ENCODE measurements around the gene CFAP54. TPM values are rescaled to one million over a fixed set of nuclear protein-coding genes. Genes with fewer than 3 reads are reported as not detected.

CFAP54 gene
- total RNA-seq, 2 donors from 2014 or later, result 0.28 TPM; not detected in 1

DNA sequence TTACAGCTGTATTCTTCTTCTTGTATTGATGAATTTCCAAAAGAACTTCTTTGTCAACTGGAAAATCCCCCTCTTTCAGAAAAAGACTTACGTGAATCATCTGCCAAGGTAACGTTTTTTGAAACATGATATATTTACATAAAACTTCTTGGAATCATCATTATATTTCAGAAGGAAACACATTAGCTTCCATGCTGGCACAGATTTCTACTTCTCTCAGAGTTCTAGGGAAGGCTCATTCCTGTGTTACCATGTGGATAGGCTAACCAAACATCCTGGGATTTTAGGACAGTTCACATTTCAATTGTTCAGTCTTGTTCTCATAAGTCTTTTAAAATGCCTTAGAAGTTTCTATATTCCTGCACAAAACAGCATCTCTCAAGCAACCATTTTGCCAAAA, 297.4 kb downstream of the CFAP54 start:
- DNase-seq (ENCODE audit: low spot score), result no peak
- Histone ChIP-seq H3K36me3 (no peaks in the 10 kb centered on the region), H3K4me3 (no peak overlapping the region), H3K27me3 (no peaks in the 10 kb centered on the region), H3K9me3 (no peaks in the 10 kb centered on the region), H3K27ac (no peak overlapping the region), H3K4me1 (no peaks in the 10 kb centered on the region)
- TF ChIP-seq, protein P1, sequence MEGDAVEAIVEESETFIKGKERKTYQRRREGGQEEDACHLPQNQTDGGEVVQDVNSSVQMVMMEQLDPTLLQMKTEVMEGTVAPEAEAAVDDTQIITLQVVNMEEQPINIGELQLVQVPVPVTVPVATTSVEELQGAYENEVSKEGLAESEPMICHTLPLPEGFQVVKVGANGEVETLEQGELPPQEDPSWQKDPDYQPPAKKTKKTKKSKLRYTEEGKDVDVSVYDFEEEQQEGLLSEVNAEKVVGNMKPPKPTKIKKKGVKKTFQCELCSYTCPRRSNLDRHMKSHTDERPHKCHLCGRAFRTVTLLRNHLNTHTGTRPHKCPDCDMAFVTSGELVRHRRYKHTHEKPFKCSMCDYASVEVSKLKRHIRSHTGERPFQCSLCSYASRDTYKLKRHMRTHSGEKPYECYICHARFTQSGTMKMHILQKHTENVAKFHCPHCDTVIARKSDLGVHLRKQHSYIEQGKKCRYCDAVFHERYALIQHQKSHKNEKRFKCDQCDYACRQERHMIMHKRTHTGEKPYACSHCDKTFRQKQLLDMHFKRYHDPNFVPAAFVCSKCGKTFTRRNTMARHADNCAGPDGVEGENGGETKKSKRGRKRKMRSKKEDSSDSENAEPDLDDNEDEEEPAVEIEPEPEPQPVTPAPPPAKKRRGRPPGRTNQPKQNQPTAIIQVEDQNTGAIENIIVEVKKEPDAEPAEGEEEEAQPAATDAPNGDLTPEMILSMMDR (IDR thresholded peaks at IDR 0.05), result no peak

DNA sequence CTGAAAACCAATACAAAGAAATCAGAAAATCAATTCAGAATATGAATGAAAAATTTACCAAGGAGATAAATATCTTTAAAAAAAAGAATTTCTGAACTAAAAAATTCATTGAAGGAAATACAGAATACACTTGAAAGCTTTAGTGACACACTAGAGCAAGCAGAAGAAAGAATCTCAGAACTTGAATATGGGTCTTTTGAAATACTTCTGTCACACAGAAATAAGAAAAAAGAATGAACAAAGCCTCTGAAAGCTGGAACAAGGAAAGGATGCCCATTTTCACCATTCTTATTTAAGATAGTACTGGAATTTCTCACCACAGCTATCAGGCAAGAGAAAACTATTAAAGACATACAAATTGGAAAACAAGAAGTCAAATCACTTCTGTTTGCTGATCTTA, 314.6 kb downstream of the CFAP54 start:
- Histone ChIP-seq H3K27me3 (no peaks in the 10 kb centered on the region), H3K36me3 (no peaks in the 10 kb centered on the region), H3K9me3 (peaks cover 0 to 22% of the 10 kb centered on the region in 2 donors), H3K4me3 (no peak overlapping the region), H3K4me1 (no peaks in the 10 kb centered on the region), H3K27ac (no peak overlapping the region)
- no peak for DNase-seq (ENCODE audit: low spot score)
- TF ChIP-seq, protein P1 (IDR thresholded peaks at IDR 0.05), result no peak

DNA sequence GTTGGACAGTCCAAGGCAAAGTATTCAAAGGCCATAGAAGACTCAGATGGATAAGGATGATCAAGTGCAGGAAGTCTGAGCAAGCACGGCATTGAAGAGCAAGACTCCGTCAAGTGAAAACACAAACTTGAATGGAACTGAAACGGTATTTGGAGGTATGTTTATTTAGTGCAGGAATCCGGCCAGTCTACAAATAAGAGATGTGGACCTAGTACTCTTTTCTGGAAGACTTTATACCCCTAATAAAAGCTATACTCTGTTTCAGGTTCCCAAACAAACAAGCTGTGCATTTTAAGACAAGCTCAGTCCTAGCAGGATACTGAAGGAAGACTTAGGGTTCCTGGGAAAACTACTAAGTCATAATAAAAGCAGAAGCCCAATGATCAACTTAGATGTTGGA, 316.9 kb downstream of the CFAP54 start:
- Histone ChIP-seq H3K4me1 (no peaks in the 10 kb centered on the region), H3K27ac (no peak overlapping the region), H3K27me3 (no peaks in the 10 kb centered on the region), H3K36me3 (no peaks in the 10 kb centered on the region), H3K9me3 (peaks cover 0 to 22% of the 10 kb centered on the region in 2 donors), H3K4me3 (no peak overlapping the region)
- no peak for DNase-seq (ENCODE audit: low spot score)
- TF ChIP-seq, protein P1 (IDR thresholded peaks at IDR 0.05), result no peak

DNA sequence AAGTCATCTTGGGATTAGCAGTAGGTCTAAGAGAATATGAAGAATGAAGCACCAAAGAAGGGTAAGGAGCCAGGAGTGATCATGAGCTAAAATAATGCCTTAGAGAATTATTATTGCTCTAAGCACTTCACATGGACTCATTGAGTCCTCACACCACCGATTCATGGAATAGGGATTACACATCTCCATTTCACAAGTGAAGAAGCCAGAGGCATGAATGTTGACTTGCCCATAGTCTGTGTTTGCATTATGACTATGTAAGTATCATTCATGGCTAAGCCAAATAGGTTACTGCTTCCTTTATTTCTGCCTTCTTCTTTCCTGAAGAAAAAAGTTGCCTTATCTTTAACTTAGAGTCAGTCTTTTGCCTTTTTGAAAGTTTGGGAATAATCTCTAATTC, 318.4 kb downstream of the CFAP54 start:
- no peak overlapping the region for H3K4me3 ChIP-seq
- no peaks in the 10 kb centered on the region for H3K27me3 ChIP-seq
- H3K36me3 ChIP-seq, result no peaks in the 10 kb centered on the region
- no peak overlapping the region for H3K27ac ChIP-seq
- no peaks in the 10 kb centered on the region for H3K4me1 ChIP-seq
- H3K9me3 ChIP-seq, result peaks cover 0 to 22% of the 10 kb centered on the region in 2 donors
- TF ChIP-seq, protein P1 (IDR thresholded peaks at IDR 0.05), result no peak
- DNase-seq (ENCODE audit: low spot score), result no peak

DNA sequence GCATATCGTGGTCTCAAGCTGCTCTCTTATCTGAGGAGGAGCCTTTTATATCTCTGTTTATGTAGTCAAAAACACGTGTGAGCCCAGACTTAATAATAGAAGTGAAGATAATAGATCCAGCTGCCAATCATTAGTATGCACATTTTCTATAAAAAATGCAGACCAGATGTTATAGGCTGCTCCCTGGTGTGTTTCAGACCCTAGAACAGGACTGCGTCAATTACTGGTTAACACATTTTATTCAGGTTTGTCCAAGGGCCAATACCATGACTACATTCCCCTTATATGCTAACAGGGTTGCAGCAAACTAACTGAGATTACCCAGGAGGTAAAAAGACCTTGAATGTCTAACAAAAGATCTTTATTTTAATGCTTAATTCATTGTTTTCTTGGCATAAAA, 319.2 kb downstream of the CFAP54 start:
- TF ChIP-seq, protein P1 (IDR thresholded peaks at IDR 0.05), result no peak
- no peak overlapping the region for H3K27ac ChIP-seq
- no peaks in the 10 kb centered on the region for H3K27me3 ChIP-seq
- no peak for DNase-seq (ENCODE audit: low spot score)
- H3K36me3 ChIP-seq, result no peaks in the 10 kb centered on the region
- H3K9me3 ChIP-seq, result peaks cover 0 to 13% of the 10 kb centered on the region in 2 donors
- no peak overlapping the region for H3K4me3 ChIP-seq
- H3K4me1 ChIP-seq, result no peaks in the 10 kb centered on the region

DNA sequence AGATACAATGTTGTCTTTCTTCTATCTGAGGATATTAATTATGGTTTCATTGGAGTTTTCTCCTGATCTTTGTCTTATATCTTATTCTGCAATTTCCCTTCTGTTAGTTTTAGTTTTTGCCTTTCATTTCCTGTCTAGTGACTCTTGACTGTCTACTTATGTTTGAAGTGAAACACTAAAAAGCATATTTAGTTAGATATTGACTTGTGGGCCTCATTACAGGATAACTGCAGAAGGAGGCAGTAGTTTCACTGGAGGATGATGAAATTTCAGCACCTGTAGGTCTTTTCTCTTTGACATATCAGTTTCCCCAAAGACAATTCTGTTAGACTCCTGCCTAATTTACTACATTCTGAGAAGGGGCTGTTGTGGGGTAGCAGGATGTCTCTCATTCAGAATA, 320.1 kb downstream of the CFAP54 start:
- no peak overlapping the region for H3K27ac ChIP-seq
- no peak overlapping the region for H3K4me3 ChIP-seq
- peaks cover 0 to 4% of the 10 kb centered on the region in 2 donors for H3K9me3 ChIP-seq
- no peaks in the 10 kb centered on the region for H3K27me3 ChIP-seq
- DNase-seq (ENCODE audit: low spot score), result no peak
- no peaks in the 10 kb centered on the region for H3K4me1 ChIP-seq
- TF ChIP-seq, protein P1 (IDR thresholded peaks at IDR 0.05), result no peak
- no peaks in the 10 kb centered on the region for H3K36me3 ChIP-seq

Measured in right atrium auricular region (tissue), 2 donors.